22Rv1 (cell line): ENCODE measurements around the gene TAP1.

Experiments
- H3K27ac ChIP-seq: fragments of 450-650 bp; 2 replicates; pipeline ENCODE4 v1.5.1; 2017
- CTCF ChIP-seq: fragments of 450-650 bp; IDR thresholded peaks from 2 replicates; pipeline ENCODE4 v1.5.1; 2017; ENCODE audit warnings: mild to moderate bottlenecking
- ZFX ChIP-seq: fragments of 450-650 bp; IDR thresholded peaks from 2 replicates; pipeline ENCODE4 v1.6.1; 2017; ENCODE audit warnings: antibody characterized with exemption, borderline replicate concordance

The TAP1 gene

GRCh38 chr6:32849126-32849525, 4.4 kb downstream of the TAP1 start:
- TF ChIP-seq CTCF (no peak), ZFX (no peak)
- no peak overlapping the region for H3K27ac ChIP-seq

GRCh38 chr6:32847795-32848194, 5.7 kb downstream of the TAP1 start:
- TF ChIP-seq ZFX (no peak), CTCF (no peak)
- no peak overlapping the region for H3K27ac ChIP-seq

- TF ChIP-seq CTCF (no peak), ZFX (no peak)
- H3K27ac ChIP-seq: no peak overlapping the region
These were observed 6.5 kb downstream of the TAP1 start for GRCh38 chr6:32847004-32847403.

GRCh38 chr6:32845384-32845884, 8.1 kb downstream of the TAP1 start:
- H3K27ac ChIP-seq: no peak overlapping the region

GRCh38 chr6:32844839-32845383, 8.6 kb downstream of the TAP1 start:
- H3K27ac ChIP-seq: no peak overlapping the region
- TF ChIP-seq ZFX (no peak), CTCF (no peak)

More at GRCh38 chr6:32845384-32845884, 8.1 kb downstream of the TAP1 start:
- TF ChIP-seq CTCF: no peak
- TF ChIP-seq ZFX: no peak

- no peak for TF ChIP-seq ZFX
- peak; percentile 24 for TF ChIP-seq CTCF
- H3K27ac ChIP-seq: no peak within 1 kb of the TSS
These were observed 9.3 kb downstream of the TAP1 start, which contains the start of gene PSMB8 for GRCh38 chr6:32843979-32844838. Gene PSMB8 (minus strand): TSS chr6:32844047. CDS start chr6:32843996, 51 bp downstream.
